AG09319 (cell line): Measurements from ENCODE around the gene GHRL.

Experiments used
- DNase-seq: peaks from one replicate; pipeline ENCODE4 v3.0.0-alpha.2; 2010; ENCODE audit warnings: low read depth; ENCODE audit errors: extremely low read depth
- CTCF ChIP-seq: IDR thresholded peaks from 2 replicates; pipeline ENCODE4 v1.5.1; 2011; ENCODE audit warnings: low read depth, mild to moderate bottlenecking, inconsistent platforms, low read length, moderate library complexity

The GHRL gene

DNA sequence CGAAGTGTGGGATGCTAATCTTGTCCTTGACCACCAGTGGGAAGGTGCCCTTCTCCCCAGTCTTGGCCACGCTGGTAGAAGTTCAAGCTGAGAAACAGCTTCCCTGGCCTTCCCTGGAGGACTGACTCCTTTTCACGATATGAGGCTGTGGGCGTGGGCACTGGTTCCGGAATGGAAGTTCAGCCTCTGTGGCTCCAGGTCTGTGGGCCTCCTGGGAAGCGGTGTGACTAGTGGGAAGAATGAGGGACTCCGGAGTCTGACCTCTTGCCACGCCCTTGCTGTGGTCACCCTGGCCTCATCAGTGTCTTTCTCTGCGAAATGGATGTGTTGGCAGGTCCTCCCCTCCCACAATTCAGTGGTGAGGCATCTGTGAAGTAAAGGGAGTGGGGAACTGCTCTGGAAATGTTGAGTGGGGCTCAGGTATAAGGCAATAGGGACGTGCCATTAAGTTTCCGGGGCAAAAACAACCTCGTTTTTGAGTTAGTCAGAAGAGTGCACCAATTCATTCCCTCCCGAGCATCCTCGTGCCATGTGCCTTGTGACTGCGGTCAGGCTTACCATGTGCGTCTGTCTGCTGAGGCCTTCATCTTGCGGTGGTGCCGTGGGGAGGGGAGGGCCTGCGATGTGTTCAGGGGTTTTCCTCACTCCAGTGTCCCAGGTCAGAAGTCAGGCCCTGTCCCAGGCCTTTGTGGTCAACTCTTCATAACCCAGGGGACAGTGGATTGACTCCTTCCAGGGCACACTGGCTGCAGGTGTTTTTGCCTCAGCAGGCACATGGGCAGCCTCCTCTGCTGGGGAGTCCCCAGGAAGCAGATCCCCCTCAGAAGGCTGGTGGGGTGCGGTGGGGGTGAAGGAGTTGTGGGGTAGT lies 40.0 kb upstream of the GHRL start:
- DNase-seq = no peak
- no peak for TF ChIP-seq CTCF

DNA sequence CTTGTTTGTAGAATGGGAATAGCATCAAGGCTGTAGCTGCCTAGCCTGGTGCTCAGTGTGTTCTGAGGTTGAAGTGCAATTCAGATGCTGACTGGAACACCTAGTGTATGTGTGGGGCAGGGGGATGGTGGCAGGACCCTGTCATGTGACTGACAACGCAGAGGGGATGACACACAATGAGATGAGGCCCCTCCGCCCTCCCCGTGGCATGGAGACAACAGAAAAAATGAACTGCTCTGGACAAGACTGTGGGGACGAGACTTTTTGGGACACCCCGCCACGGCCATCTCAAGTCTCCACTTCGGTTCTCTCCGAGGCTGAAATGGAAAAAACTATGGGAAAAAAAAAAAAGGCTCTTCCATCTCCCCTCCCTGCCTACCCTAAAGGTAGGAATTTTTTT lies 38.6 kb upstream of the GHRL start:
- no peak for DNase-seq
- TF ChIP-seq CTCF = no peak

- no peak for DNase-seq
- TF ChIP-seq CTCF = no peak
Observed at GRCh38 chr3:10330319-10330718, 37.6 kb upstream of the GHRL start.

DNA sequence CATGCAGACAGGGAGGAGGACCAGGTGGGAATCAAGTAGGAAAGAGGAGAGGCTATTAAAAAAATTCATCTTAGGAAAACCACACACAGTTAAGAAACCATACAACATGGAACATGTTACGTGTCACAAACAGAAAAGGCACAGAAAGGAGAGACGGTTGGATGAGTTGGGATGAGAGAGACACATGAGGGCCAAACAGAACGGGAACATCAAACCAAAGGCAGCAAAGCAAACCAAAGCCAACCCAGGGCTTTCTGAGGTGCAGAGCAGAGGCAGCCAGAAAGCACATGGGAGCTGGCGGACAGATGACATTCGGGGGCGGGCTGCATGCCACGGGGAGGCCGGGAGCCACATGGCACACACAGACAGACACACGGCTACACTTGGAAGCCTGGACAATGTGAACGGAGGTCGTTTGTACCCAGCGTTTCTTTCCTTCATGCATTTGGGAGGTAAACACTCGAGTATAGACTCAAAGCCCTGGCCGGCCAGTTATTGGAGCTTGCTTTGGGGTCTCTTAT lies 36.8 kb upstream of the GHRL start:
- no peak for DNase-seq
- no peak for TF ChIP-seq CTCF

GRCh38 chr3:10328460-10329071 lies 35.8 kb upstream of the GHRL start:
- DNase-seq = no peak
- TF ChIP-seq CTCF = no peak

DNA sequence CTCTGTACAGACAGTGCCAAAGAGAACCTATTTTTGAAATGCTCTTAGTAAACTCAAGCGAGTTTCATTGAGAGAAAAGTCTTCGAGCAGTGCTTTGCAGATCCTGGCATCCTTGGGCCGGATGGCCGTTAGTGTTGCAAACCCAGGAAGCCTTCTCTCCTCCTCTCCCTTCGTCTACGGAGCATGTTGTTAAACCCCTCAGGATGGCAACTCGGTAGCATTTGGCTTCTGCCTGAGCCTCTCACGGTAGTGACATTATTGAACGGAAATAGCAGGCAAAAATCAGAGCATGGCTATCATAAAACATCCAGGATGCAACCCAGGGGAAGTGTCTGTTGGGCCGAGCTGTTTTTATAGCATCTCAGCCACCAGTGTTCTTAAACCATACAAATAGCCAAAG lies 34.8 kb upstream of the GHRL start:
- TF ChIP-seq CTCF = no peak

DNA sequence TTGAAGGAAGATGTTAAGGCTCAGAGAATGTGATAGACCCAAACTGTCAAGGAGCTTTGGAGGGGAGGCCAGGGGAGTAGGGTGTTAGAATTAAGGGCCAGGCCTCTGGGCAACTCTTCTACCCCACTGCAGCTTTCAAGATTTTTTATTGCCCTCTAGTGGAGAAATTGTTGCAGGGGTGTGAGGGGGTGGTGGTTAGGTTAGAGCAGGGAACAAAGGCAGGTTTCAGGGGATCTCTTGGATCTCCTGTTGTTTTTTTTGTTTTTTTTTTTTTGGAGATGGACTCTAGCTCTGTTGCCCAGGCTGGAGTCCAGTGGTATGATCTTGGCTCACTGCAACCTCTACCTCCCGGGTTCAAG lies 29.6 kb upstream of the GHRL start:
- no peak for DNase-seq
- no peak; the same call in 1 of the 2 replicates for TF ChIP-seq CTCF

More for the DNA sequence above, 34.8 kb upstream of the GHRL start:
- DNase-seq = no peak
